ENCODE results near the gene CPAMD8.
"Not testable (repeated sequence)": the region's sequence is repeated elsewhere in the genome, so short reads cannot be mapped to it uniquely, and the experiment has no call there.

The CPAMD8 gene

DNA sequence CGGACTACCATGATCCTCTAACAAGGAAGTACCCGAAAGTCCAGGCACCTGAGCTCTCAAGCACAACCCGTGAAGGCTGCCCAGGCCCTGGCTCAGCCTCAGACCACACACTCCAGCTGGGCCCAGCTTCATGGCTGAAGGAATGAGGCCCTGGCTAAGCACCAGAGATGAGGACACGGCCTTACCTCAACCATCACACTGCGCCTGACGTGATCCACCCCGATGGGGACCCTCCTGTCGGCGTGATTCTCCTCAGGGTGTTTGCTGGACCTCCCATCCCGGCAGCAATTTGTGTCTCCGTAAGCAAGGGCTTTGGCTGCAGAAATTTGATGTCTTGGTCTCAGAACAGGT is 81.3 kb downstream of the CPAMD8 start:
- no peak for DNase-seq

GRCh38 chr19:16944626-16945363 is 81.8 kb downstream of the CPAMD8 start:
- no peak for DNase-seq

DNA sequence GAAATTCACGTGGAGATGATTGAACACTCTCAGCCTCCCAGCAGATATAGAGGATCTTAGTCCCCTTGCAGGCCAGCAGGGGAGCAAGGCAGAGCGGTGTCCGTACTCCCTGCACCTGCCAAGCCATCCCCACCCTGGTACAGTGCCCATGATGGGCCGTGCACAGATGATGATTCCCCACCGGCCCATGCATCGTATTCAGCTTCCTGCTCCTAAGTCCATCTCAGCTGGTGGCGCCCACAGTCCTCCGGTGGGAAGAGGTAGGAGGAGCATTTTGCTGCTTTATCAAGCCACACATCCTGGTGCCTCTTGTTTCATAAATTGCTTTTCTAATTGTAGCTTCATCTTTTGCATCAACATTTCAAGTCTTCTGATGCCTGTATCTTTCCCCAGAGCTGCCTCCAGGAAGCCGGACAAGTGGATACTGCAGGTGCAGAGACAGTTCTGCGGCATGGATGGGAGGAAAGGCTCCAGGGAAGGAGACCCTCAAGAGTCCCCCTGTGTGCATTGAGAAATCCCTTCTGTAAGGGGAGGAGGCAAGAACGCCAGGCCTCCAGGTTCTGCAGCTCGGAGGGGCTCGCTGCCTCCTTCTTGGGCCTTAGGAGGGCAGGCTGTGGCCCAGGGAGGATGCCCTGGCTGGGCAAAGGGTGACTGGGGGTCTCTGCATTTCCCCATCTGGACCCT is 82.5 kb downstream of the CPAMD8 start:
- DNase-seq, result no peak

DNA sequence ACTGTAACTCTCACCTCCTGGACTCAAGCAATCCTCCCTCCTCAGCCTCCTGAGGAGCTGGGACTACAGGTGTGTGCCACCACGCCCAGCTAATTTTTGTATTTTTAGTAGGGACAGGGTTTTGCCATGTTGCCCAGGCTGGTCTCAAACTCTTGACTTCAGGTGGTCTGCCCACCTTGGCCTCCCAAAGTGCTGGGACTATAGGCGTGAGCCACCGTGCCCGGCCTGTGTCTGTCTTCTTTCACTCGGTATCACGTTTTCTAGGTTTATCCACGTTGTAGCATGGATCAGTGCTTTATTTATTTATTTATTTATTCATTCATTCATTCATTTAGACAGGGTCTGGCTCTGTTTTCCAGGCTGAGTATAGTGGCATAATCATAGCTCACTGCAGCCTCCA is 83.5 kb downstream of the CPAMD8 start:
- not testable (repeated sequence) for DNase-seq

- DNase-seq, result no peak
Measured at GRCh38 chr19:16942583-16942982, 84.0 kb downstream of the CPAMD8 start.

- DNase-seq, result no peak
Measured at GRCh38 chr19:16940626-16941025, 86.0 kb downstream of the CPAMD8 start.

DNA sequence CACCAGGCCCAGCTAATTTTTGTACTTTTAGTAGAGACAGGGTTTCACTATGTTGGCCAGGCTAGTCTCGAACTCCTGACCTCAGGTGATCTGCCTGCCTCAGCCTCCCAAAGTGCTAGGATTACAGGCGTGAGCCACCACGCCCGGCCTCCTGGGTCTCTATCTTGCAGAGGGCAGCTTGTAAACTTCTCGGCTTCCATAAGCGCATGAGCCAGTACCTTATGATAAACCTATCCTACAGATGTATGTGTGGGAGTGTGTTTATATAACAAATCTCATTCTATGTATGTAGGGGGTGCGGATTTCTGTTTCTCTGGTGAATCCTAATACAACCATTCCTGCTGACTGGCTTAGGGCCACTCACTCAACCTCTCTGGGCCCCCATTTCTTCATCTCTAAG is 86.5 kb downstream of the CPAMD8 start:
- not testable (repeated sequence) for DNase-seq

DNA sequence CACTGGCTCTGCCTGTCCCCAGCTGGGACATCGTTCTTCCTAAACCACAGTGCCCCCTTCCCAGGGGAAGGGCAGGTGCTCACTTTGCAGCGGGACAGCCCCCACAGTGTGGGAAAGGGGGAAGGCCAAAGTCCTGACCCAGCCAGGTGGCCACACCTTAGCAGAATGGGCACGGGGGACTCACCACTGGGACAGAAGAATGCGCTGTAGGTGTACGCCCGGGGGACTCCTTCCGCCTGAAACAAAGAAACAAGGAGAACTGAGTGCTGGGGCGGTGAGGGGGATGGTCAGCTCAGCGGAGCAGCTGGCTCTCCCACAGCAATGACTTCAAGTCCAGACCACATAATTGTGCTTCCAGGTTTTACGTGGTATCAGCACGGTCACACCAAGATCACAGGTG is 88.4 kb downstream of the CPAMD8 start:
- no peak for DNase-seq

DNA sequence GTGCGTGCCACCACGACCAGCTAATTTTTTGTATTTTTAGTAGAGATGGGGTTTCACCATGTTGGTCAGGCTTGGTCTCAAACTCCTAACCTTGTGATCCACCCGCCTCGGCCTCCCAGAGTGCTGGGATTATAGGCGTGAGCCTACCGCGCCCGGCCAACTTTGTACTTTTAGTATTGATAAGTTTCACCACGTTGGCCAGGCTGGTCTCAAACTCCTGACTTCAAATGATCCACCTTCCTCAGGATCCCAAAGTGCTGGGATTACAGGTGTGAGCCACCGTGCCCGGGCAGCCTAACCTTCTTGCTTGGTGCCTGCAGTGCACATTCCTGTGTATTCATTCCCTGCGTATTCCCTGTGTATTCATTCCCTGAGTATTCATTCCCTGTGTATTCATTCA is 88.8 kb downstream of the CPAMD8 start:
- DNase-seq, result not testable (repeated sequence)

DNA sequence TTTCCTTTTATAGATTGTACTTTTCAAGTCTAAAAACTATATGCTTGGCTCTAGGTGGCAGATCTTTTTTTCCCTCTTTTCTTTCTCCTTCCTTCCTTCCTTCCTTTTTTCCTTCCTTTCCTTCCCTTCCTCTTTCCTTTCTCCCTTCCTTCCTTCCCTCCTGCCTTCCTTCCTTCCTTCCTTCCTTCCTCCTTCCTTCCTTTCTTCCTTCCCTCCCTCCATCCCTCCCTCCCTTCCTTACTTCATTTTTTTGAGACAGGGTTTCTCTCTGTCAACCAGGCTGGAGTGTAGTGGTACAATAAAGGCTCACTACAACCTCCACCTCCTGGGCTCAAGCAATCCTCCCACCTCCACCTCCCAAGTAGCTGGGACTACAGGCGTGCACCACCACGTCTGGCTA is 89.7 kb downstream of the CPAMD8 start:
- DNase-seq, result no peak

DNA sequence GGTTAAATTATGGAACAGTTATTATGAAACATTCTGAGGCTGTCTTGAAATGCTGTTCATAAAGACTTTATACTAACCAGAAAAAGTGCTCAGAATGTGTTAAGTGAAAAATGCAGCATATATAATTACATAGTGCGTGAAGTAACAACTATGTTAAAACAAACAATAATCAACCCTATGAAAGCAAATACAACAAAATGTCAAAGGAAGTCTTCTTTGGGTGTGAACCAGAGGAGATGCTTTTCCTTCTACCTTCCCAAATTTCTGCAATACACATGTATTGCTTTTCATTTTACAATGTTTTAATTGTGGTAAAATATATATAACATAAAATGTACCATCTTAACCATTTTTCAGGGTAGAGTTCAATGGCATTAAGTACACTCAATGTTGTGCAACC is 92.1 kb downstream of the CPAMD8 start:
- no peak for DNase-seq

GRCh38 chr19:16931306-16931705 is 95.3 kb downstream of the CPAMD8 start:
- no peak for DNase-seq

- no peak for DNase-seq
Measured at GRCh38 chr19:16930753-16931152, 95.9 kb downstream of the CPAMD8 start.

DNA sequence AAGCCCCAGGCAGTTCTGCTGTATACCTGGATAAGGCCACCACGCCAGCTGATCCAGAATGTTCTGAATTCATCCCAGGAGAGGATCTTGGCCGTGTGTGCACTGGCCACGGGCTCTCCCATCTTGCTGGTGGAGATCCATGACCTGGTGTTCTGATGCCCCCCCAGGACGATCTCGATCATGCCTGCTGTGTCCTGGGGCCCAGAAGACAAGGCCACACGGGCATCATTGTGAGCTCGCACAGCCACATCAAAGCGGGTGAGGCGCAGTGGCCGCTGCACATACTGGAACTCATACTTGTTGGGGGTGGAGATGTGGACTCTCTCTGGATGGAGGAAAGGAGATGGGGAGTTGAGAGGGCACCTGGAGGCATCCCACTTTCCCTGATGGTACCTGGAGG is 97.7 kb downstream of the CPAMD8 start:
- DNase-seq, result no peak

DNA sequence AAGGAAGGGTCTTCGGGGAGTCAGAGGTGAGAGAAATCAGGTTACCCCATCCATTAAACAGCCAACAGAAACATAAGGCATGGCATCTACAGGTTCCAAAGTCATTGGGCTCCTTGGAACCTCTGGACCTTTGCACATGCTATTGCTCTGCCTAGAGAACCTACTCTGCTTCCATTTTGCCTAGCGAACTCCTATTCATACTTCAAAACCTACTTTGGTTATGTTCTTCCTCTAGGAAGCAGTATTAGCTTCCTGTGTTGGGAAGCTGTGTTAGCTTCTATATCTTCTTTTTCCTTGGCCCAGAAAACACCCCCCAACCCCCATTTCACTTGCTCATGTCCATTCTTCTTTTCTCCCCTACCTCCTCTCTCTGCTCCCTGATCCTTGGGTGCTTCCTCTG is 98.3 kb downstream of the CPAMD8 start:
- no peak for DNase-seq

GRCh38 chr19:16927883-16928282 is 98.7 kb downstream of the CPAMD8 start:
- DNase-seq, result no peak

GRCh38 chr19:16922949-16923348 is 103.7 kb downstream of the CPAMD8 start:
- DNase-seq, result no peak

DNA sequence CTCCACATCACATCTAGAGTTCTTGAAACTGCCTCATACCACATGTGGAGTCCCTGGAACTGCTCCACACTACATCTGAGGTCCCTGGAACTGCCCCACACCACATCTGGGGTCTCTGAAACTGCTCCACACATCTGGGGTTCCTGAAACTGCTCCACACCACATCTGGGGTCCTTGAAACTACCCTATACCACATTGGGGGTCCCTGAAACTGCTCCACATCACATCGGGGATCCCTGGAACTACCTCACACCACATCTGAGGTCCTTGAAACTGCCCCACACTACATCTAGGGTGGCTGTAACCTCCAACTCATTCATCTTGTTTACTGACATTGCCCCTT is 104.0 kb downstream of the CPAMD8 start:
- no peak for DNase-seq

- DNase-seq, result no peak
Measured at GRCh38 chr19:16921766-16922591, 104.6 kb downstream of the CPAMD8 start.

GRCh38 chr19:16920816-16921529 is 105.6 kb downstream of the CPAMD8 start:
- no peak for DNase-seq

DNA sequence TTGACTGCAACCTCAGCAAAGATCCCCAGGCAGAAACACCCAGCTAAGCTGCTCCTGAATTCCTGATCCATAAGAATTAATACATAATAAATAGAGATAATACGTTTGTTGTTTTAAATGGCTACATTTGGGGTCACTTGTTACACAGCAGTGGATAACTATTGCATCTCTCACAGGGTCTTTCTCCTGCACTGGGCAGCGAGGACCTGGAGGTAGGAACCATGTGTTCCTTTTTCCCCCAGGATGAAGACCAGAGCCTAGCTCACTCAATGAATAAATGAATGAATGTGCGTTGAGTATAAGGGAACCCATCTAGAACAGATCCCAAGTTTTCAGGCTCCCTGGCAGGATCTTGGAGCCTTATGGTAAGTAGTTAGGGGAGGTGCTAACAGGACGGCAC is 107.1 kb downstream of the CPAMD8 start:
- DNase-seq, result no peak

DNA sequence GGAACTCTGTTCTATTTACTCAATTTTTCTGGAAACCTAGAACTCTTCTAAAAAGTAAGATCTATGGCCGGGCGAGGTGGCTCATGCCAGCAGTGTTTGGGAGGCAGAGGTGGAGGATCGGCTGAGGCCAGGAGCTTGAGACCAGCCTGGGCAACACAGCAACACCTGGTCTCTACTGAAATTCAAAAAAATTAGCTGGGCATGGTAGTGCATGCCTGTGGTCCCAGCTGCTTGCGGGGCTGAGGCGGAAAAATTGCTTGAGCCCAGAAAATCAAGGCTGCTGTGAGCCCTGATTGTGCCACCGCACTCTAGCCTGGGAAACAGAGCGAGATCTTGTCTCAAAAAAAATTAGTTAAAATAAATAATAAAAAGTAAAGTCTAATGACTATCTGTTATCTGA is 109.2 kb downstream of the CPAMD8 start:
- DNase-seq, result no peak

GRCh38 chr19:16915734-16916133 is 110.9 kb downstream of the CPAMD8 start:
- DNase-seq, result no peak
